Islet precursor cell (in vitro differentiated cells): ENCODE measurements around the gene BRINP1.

ENCODE experiments used
- DNase-seq: peaks from one replicate; pipeline ENCODE4 v3.0.0-alpha.2; 2018

BRINP1 gene

DNA sequence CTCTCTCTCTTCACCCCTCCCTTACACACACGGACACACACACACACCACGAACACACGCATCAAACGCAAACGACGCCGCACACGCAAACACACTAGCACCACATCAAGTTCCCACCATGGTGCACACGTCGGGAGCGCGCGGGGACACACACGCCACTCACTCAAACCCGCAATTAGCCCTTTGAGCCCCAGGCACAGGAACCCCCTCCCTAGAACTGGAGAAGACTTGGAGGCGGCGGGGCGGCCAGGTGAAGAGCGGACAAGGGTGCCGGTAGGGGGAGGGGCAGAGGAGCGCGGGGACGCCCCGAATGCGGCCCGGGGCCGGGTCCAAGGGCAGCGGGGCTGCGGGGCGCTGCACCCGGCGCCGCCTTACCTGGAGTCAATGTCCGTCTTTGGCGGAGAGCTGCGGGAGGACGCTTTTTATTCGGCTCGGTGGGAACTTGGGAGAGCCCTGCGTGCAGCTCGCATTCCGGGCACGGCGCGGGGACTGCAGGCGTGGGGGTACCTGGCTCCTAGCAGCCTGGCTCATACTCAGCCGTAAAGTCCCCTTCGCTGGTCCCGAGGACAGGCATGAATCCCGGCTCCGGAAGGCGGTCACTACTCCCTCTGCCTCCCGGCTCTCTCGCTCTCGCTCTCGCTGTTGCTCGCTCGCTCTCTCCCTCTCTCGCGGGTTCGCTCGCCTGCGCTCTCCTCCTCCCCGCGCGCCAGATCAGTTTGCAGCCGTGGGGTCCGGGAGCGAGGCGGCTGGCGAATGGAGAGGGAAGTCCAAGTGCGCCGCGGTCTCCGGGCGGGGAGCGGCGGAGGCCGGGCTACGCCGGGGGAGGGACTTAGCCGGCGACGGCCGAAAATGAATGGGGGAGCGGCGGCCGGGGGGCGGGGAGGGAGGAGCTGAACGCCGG is at the start of gene BRINP1:
Gene BRINP1 (minus strand): TSS at position 755 of the 901 bp plus-strand sequence. CDS start 56,080 bp downstream, outside the sequence.
- DNase-seq = peak; percentile 89

- no peak for DNase-seq
Observed at GRCh38 chr9:119418721-119419120, 49.5 kb upstream of the BRINP1 start.

DNA sequence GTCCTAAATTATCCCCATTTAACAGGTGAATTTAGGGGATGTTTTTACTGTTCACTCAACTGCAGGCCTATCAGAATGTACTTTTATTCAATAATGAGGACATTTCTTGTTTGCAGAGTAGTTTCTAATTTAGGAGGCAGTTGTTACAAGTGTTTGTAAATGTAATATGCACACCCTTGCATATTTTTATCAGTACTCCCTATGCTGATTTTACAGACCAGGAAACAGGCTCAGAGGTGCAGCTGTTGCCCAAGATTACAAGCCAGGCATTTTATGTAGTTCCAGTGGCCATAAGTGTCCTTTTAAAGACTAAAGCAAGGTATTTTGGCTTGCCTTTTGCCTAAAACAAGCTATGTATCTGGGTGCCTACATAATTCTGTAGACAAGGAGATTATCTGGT is 47.6 kb upstream of the BRINP1 start:
- no peak for DNase-seq

DNA sequence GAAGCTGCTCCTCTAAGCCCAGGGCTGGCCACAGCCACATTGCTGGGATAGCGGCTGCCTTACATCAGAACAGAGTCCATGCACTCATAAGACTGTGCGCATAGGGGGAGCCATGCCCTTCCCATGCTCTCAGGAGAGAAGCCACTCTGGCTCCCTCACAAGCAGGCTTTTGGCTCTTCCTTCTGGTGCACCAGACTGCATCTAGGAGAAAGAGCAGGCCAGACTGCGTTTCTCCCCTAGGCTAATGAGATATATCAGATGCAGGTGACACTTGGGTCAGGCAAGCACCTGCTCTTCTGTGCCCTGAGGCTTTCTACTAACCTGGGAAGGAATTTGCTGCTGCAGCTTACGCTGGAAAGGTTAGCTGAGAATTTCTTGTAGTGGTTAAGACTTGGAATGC is 43.2 kb upstream of the BRINP1 start:
- DNase-seq = peak; percentile 96

GRCh38 chr9:119409552-119409951 is 40.3 kb upstream of the BRINP1 start:
- no peak for DNase-seq

- no peak for DNase-seq
Observed at GRCh38 chr9:119400606-119401005, 31.4 kb upstream of the BRINP1 start.

GRCh38 chr9:119398350-119398749 is 29.1 kb upstream of the BRINP1 start:
- DNase-seq = no peak

GRCh38 chr9:119391878-119392277 is 22.6 kb upstream of the BRINP1 start:
- DNase-seq = no peak

GRCh38 chr9:119375892-119376291 is 6.7 kb upstream of the BRINP1 start:
- DNase-seq = peak; percentile 72

- DNase-seq = no peak
Observed at GRCh38 chr9:119372951-119373350, 3.7 kb upstream of the BRINP1 start.

DNA sequence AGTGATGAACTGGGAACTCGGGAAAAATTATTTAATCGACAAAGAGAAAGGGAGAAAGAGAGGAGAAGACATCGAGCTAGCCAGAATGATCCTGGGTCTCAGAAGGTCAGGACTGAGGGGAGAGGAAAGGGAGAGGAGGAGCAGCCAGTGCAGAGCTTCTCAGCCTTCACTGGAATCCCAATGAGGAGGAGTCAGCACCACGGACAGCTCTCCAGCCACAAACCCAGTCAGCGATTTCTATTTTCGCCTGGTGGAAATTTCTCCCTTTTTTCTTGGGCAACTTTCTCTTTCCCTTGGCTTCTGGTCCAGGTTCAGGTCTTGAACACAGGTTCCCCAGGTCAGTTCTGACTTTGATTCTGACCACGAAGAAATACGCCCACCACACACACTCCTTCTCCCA is 1.6 kb upstream of the BRINP1 start:
- DNase-seq = peak; percentile 82

- no peak for DNase-seq
Observed at GRCh38 chr9:119369680-119370366, 588 bp upstream of the BRINP1 start.

GRCh38 chr9:119368179-119368578 is 1.1 kb downstream of the BRINP1 start:
- DNase-seq = no peak

DNA sequence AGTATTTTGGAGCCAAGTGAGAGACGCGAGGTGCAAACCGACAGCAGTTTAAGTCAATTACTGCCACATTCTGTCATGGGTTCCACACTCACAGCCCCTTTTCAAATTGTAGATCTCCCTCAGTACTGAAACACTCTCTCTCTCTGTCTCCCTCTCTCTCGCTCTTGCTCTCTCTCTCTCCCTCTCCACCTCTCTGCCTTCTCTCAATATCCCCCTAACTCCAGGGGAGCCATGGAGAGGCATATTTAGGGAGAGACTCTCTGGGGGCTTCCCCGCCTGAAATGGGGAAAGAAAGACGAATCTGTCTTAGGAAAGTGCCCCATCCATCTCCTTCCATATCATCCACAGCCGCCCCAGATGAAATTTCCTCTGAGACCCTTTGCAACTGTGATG is 1.6 kb downstream of the BRINP1 start:
- no peak for DNase-seq

DNA sequence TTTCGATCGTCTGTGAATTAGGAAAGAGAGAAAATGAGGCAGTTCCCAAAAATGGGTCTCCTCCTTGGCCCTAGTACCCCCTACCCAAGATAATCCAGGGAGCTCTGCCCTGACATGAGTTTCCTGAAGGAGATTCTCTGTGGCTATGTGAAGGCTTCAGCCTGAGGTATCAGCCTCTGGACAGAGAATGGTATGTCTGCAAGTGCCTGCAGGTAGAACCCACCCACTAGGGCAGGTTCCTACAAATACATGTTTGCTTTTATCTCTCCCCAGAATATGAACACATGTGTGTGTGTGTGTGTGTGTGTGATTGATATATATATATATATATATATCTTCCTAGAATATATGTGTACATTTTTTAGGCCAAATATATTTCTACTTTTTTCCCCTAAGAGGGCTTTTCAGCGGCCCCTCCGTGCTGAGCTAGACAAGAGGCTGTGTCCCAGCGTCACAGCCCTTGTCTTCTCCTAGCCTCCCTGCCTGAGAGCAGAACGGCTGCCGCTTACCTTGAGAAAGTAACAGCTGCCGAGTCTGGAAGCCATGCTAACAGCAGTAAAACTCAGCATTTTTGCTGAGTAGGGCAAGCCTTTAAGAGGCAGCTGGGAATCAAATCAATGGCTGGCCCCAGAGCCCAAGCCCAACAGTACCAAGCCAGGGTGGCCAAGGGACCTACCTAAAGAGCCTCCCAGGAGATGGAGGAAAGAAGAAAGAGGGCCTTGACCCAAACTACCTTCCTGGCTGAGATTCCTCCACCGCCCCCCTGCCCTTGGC is 2.1 kb downstream of the BRINP1 start:
- DNase-seq = no peak

- DNase-seq = peak; percentile 76
Observed at GRCh38 chr9:119365291-119366027, 3.8 kb downstream of the BRINP1 start.

DNA sequence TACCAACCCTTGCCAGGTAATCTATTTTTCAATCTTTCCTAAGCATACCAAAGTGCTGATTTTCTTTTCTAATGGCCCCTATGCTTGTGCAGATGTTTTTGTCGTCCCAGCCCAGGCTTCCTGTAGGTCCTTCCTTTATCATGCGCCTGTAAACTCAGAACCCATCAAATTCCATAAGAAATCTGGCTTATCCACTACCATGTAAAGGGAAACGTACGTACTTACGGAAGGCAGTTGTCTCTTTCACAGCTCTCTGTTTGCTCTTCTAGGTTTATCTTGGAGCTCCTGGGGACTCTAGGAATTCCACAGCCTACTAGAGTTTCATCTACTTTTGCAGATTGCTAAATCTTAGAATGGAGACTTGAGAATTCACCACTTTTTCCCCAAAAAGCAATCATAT is 9.0 kb downstream of the BRINP1 start:
- DNase-seq = no peak

DNA sequence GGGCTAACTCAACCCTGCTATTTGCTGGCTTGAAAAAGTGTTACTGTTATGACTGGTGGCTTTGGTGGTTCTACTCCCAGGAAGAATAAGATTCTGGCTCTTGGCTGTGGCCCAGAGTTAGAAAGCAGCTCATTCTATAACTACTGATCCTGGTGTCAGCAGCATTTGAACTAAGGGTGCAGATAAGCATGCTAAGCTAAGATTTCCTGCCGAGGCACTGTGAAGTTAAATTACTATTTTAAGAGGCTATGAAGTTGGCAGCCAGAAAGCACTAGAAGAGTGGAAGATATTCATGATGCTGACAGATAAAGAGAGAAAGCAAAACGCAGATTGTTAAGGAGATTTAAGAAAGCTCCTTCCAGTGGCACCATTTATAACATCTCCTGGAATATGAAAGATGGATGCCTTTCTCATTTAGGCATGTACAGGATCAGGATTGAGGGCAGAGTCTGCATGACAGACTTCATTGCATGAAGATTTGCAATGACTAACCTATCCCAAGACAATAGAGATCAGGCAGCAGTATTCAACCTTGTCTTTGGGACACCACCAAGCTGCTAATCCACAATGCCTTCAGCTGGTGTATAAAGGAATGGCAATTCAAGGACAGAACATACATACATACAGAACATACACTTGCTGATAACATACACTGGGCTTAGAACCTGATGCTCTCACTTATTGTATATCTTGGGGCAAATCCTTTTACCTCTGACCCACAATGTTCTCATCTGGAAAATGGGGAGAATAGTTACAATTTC is 11.7 kb downstream of the BRINP1 start:
- no peak for DNase-seq

DNA sequence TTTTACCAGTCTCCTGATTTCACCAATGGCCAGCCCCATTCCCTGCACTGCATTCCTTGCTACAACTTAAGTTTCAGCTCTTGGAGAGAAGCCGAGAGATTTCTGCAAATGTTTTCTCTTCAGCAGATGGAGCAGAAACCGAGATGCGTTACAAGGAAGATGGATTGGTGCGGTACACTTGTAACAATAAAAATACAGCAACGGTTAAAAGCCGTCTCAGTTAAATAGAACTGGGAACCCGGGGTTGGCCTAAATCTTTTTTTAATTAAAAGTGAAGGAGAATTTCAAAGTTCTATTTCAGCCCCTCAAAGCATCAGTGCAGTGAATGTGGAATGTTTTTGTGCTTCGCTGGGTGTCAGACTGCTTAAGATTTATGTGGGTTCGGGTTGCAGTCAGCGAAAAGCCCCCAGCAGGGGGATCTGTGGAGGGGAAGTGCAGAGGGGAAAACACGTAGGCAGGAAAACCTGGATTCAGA is 19.8 kb downstream of the BRINP1 start:
- peak; percentile 66 for DNase-seq

DNA sequence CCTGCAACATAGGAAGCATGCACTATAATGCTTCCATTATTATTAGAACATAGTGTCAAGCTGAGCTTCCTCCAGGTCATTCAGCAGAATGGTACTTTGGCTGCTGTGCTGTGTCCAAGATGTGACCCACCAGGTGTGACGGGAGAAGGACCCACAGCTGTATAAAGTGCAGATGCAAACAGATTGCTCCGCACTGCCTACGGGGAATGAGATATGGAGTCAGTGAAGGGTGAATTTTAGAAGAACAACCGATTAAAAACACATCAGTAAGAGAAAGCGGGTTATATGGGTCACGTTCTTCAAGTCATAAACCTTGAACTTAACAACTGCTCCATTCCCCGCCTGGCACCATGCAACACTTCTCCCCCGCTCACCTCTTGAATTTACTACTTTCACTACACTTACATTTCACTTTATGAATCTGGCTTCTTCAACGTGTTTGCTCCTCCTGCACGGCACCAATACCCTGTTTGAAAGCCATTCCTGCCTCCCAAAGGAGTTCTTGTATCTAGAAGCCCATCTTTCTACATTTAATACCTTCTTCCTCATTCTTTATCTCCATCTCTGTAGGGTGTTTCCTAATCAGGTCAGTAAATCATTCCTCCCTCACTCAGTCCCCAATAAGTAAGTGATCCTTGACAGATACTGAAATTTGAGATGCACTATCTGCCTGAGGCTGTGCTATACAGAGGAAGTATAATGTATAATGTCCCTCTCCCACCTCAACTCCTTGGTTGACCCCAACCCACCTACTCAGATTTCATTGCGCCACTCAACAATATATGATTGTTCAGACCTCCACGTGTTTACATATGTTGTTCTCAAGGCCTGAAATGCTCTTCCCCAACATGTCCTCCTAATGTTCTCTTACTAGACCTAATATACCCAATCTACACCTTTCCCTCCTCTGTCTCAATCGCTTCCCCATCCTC is 25.9 kb downstream of the BRINP1 start:
- no peak for DNase-seq

- DNase-seq = no peak
Observed at GRCh38 chr9:119339056-119339455, 30.2 kb downstream of the BRINP1 start.
